ENCODE measurements around the gene NADSYN1.

Gene NADSYN1

DNA sequence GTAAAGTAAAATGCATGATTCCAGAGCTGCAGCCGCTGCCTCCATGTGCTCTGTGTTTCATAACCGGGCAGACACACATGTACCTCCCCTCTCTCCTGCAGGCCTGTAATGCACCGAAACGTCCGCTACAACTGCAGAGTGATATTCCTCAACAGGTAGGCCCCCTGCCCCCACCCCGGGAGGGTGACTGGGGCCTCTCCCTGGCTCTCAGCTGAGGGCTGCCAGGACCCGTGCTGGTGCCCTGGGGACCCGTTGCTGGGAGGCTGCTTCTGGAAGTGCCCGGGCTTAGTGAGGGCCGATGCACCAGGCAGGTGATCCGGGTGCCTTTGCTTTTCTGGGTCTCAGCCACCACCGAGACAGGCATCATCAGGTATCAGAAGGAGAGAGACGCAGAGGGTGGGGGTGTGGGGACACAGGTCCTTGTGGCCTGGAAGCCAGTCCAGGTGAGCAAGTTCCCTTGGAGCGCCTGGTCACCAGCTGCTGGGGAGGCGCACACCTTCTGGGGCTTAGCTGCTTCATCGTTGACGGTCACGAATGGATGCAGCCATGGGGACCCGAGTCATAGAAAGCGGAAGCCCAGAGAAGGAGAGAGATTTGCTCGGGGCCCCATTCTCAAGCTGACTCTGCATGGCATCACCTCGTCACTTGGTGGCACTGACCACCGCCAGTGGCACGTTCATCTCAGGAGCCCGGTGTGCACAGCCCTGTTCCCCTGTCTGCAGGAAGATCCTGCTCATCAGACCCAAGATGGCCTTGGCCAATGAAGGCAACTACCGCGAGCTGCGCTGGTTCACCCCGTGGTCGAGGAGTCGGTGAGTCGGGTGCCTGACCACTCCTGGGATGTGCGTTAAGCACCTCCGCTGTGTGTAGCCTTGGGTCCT lies 10.6 kb downstream of the NADSYN1 start:
- TF ChIP-seq, protein P1, sequence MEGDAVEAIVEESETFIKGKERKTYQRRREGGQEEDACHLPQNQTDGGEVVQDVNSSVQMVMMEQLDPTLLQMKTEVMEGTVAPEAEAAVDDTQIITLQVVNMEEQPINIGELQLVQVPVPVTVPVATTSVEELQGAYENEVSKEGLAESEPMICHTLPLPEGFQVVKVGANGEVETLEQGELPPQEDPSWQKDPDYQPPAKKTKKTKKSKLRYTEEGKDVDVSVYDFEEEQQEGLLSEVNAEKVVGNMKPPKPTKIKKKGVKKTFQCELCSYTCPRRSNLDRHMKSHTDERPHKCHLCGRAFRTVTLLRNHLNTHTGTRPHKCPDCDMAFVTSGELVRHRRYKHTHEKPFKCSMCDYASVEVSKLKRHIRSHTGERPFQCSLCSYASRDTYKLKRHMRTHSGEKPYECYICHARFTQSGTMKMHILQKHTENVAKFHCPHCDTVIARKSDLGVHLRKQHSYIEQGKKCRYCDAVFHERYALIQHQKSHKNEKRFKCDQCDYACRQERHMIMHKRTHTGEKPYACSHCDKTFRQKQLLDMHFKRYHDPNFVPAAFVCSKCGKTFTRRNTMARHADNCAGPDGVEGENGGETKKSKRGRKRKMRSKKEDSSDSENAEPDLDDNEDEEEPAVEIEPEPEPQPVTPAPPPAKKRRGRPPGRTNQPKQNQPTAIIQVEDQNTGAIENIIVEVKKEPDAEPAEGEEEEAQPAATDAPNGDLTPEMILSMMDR (conservative IDR thresholded peaks at IDR 0.05; ENCODE audit: low read length), result no peak
- no peak for DNase-seq (ENCODE audit: low read depth)
- H3K4me3 ChIP-seq (ENCODE audit: low read length), result no peak overlapping the region

DNA sequence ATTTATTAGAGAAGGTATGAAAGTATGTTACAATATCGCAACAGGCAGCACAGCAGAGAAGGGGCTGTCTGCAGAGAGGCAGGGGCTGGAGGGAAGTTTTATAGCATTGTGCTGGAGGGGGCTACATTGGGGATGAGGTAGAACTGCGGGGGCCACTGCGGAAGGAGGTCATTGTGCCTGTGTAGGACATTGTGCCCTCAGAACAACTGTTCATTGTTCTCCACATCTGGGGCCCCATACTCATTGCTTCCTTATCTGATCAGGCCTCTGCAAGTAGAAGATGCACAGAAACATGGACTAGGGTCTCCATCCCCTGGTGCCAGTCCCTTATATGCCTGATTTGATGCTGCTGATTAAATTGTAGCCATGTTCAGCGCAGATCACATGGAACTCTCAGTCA lies 12.1 kb downstream of the NADSYN1 start:
- H3K4me3 ChIP-seq (ENCODE audit: low read length), result no peak overlapping the region
- TF ChIP-seq, protein P1 (conservative IDR thresholded peaks at IDR 0.05; ENCODE audit: low read length), result no peak
- DNase-seq (ENCODE audit: low read depth), result no peak

DNA sequence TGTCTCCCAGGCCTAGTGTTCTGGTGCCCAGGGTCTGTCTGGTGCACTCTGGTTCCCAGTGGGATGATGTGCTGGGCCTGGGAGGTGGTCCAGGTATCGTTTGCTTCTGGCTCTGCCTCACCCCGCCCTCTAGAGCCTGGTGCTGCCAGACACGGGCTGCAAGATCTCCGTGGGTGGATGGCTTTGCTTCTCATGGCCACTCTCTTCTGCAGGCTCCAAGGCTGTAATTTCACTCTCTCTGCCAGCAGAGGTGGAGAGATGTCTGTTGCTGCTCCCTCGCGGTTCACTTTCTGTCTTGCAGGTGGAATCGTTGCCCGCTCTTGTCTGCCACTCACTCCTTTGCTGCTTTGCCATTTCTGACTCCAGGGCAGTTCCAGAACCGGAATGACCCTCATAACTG lies 13.4 kb downstream of the NADSYN1 start:
- DNase-seq (ENCODE audit: low read depth), result no peak
- TF ChIP-seq, protein P1 (conservative IDR thresholded peaks at IDR 0.05; ENCODE audit: low read length), result no peak
- no peak overlapping the region for H3K4me3 ChIP-seq (ENCODE audit: low read length)

DNA sequence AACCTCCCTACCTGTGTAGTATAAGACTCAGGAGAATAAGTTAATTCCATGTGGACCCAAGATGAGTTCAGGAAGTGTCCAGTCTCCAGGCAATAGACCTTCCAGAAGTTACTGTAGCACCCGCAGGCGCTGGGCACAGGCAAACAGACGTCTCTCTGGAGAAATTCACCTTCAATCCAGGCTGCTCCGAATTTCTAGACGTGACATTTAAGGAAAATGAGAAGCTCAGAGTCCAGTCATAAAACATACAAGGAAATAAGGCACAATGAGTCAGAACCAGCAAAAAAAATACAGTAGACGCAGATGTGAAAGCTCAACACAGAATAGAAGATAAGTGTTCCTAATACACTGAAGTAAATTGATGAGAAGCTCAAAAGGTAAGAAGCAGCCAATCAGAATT lies 14.2 kb downstream of the NADSYN1 start:
- DNase-seq (ENCODE audit: low read depth), result no peak
- TF ChIP-seq, protein P1 (conservative IDR thresholded peaks at IDR 0.05; ENCODE audit: low read length), result no peak
- no peak overlapping the region for H3K4me3 ChIP-seq (ENCODE audit: low read length)

DNA sequence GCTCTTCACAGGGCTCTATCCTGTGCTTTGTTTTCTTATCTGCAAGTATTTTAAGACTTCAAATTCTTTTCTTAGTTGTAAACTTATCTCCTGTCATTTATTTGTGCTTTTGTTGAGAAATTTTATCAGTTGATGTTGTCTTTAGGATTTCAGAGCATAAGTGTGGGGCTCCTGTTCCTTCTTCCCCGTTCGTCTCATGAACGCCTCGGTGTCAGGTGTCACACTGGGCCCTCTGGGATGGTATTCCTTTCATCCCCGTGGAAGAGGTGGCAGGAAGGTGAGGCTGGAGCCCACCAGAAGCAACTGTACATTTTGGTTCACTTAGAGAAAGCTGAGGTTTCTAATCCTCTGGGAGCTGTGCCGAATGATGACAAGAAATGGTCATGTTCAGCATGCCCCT lies 17.9 kb downstream of the NADSYN1 start:
- TF ChIP-seq, protein P1 (conservative IDR thresholded peaks at IDR 0.05; ENCODE audit: low read length), result no peak
- H3K4me3 ChIP-seq (ENCODE audit: low read length), result no peak overlapping the region
- no peak for DNase-seq (ENCODE audit: low read depth)

DNA sequence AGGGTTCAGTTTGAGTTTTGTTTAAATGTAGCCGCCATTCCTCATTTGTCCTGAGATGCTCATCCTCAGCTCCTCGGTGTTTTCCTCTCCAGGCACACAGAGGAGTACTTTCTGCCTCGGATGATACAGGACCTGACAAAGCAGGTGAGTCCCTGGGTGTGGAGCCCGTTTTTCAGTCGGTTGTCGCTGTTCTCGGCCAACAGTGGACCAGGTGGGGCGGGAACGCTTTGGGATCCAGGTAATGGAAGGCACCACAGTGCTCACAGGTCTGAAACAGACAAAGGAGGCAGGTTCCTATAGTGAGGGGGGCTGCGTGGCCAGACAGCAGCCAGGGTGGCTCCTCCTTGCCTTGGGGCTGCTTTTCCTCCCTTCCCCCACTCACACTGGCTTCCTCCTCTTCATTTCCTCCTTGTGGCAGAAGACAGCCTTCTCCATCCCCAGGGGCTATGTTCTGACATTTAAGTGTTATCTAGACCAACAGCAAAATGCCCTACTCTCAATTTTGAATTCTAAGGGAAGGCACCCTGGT lies 19.4 kb downstream of the NADSYN1 start:
- no peak for DNase-seq (ENCODE audit: low read depth)
- no peak overlapping the region for H3K4me3 ChIP-seq (ENCODE audit: low read length)
- TF ChIP-seq, protein P1 (conservative IDR thresholded peaks at IDR 0.05; ENCODE audit: low read length), result no peak
